ENCODE data around the gene FXYD4. TPM values are rescaled to one million over a fixed set of nuclear protein-coding genes. Genes with fewer than 3 reads are reported as not detected.
A peak's percentile ranks its signal among the peaks of the same experiment; 100 is the strongest.

Gene FXYD4
- total and polyA plus RNA-seq, 2 experiments from 2014 or later: not detected

DNA sequence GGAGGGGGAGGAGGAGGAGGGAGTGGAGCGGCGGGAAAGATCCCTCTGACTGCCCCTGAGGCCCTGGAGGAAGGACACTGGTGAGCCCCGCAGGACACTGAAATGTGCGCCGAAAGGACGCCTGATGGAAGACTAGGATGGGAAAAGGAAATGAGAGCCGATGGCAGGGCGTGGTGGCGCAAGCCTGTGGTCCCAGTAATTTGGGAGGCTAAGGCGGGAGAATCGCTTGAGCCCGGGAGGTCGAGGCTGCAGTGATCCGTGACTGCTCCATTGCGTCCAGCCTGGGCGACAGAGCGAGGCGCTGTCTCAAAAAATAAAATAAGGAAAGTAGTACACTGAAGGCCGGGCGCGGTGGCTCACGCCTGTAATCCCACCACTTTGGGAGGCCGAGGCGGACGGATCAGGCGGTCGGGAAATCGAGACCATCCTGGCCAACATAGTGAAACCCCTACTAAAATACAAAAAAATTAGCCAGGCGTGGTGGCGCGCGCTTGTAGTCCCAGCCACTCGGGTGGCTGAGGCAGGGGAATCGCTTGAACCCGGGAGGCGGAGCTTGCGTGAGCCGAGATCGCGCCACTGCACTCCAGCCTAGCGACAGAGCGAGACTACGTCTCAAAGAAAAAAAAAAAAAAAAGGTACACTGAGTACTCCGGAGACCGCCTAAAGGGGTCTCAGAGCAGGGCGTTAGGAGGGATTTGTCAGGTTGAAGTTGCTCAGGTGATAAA, 38.1 kb downstream of the FXYD4 start:
- no peaks in the 10 kb centered on the region for H3K9me3 ChIP-seq (ENCODE audit: low read depth)

DNA sequence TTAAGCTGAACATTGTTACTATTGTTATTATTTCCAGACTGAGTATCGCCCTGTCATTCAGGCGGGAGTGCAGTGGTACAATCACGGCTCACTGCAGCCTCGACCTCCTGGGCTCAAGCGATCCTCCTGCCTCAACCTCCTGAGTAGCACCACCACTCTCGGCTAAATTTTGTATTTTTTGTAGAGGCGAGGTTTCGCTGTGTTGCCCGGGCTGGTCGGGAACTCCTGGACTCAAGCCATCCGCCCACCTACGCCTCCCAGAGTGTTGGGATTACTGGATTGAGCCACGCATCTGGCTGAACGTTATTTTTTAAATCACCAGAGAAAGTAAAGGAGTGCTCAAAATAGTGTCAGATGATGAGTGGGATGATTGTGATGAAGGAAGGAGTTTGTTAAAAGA, 38.9 kb downstream of the FXYD4 start:
- in situ Hi-C loops (cut with MboI): no loop called here
- no peak for DNase-seq
- Histone ChIP-seq H3K4me2 (ENCODE audit: unreplicated experiment) (peak overlapping the region; percentile 73), H3K79me2 (ENCODE audit: insufficient read depth) (peaks cover 30% of the 10 kb centered on the region), H3K4me3 (no peak overlapping the region; the same call in 1 of the 2 replicates), H3F3A (ENCODE audit: insufficient read depth) (peaks cover 16% of the 10 kb centered on the region), H2AFZ (peak overlapping the region; percentile 80; the same call in 1 of the 2 replicates), H3K36me3 (ENCODE audit: low read depth) (no peaks in the 10 kb centered on the region), H3K27ac (no peak overlapping the region), H3K9me3 (ENCODE audit: low read depth) (no peaks in the 10 kb centered on the region), H3K9me2 (ENCODE audit: insufficient read depth) (no peaks in the 10 kb centered on the region), H3K27me3 (replicated peaks; ENCODE audit: insufficient read depth) (no peaks in the 10 kb centered on the region), H3K4me1 (ENCODE audit: insufficient read depth) (peaks cover 8% of the 10 kb centered on the region), H4K20me1 (ENCODE audit: insufficient read depth) (0 out of 2 replicates have a peak, but pooled peaks cover 3% of the 10 kb centered on the region), H3K9ac (peak overlapping the region; percentile 100)
- TF ChIP-seq EZH2phosphoT487 (IDR thresholded peaks at IDR 0.05; ENCODE audit: insufficient read depth, low read depth) (no peak), EZH2 (IDR thresholded peaks at IDR 0.05; ENCODE audit: insufficient read depth, poor library complexity, severe bottlenecking) (no peak)
- WGBS, 2 experiments (ENCODE audit: low coverage in 1 of 2, low lambda C conversion rate in 2 of 2, missing lambda C conversion rate in 2 of 2): 95 to 97% methylated on average over 14 of the region's 14 CpGs

More for the DNA sequence above, 38.1 kb downstream of the FXYD4 start:
- in situ Hi-C loops (cut with MboI): no loop called here
- Histone ChIP-seq H3K27ac (peak overlapping the region; percentile 100), H2AFZ (peak overlapping the region; percentile 80), H4K20me1 (ENCODE audit: insufficient read depth) (peaks cover 3% of the 10 kb centered on the region; the same call in 1 of the 2 replicates), H3K79me2 (ENCODE audit: insufficient read depth) (peaks cover 38% of the 10 kb centered on the region), H3K9me2 (ENCODE audit: insufficient read depth) (no peaks in the 10 kb centered on the region), H3K4me2 (ENCODE audit: unreplicated experiment) (peak overlapping the region; percentile 73), H3F3A (ENCODE audit: insufficient read depth) (peaks cover 20% of the 10 kb centered on the region), H3K4me1 (ENCODE audit: insufficient read depth) (peaks cover 16% of the 10 kb centered on the region), H3K4me3 (peak overlapping the region; percentile 95), H3K36me3 (ENCODE audit: low read depth) (no peaks in the 10 kb centered on the region), H3K27me3 (replicated peaks; ENCODE audit: insufficient read depth) (no peaks in the 10 kb centered on the region), H3K9ac (peak overlapping the region; percentile 100)
- TF ChIP-seq EZH2 (IDR thresholded peaks at IDR 0.05; ENCODE audit: insufficient read depth, poor library complexity, severe bottlenecking): no peak
- TF ChIP-seq EZH2phosphoT487 (IDR thresholded peaks at IDR 0.05; ENCODE audit: insufficient read depth, low read depth): no peak
- DNase-seq: peak; percentile 42
- 14 to 18% methylated on average over 41 to 46 of the region's 46 CpGs for WGBS, 2 experiments (ENCODE audit: low coverage in 1 of 2, low lambda C conversion rate in 2 of 2, missing lambda C conversion rate in 2 of 2)

DNA sequence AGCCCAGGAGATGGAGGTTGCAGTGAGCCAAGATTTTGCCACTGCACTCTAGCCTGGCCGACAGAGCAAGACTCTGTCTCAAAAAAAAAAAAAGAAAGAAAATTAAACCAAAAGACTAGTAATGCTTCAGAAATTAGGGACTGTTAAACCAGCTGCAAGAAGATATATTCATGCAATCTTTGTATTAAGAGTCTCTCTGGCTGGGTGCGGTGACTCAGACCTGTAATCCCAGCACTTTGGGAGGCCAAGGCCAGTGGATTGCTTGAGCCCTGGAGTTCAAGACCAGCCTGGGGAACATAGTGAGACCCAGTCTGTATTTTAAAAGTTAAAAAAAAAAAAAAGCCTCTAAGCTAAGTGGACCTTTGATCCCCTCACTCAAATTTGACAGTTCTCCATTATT, 40.1 kb downstream of the FXYD4 start:
- peaks cover 9% of the 10 kb centered on the region for H3F3A ChIP-seq (ENCODE audit: insufficient read depth)
- no peaks in the 10 kb centered on the region for H4K20me1 ChIP-seq (ENCODE audit: insufficient read depth)
- no peak for TF ChIP-seq EZH2phosphoT487 (IDR thresholded peaks at IDR 0.05; ENCODE audit: insufficient read depth, low read depth)
- no peak for TF ChIP-seq EZH2 (IDR thresholded peaks at IDR 0.05; ENCODE audit: insufficient read depth, poor library complexity, severe bottlenecking)
- no peaks in the 10 kb centered on the region for H3K9me2 ChIP-seq (ENCODE audit: insufficient read depth)
- 60 to 67% methylated on average over 2 of the region's 2 CpGs for WGBS, 2 experiments (ENCODE audit: low coverage in 1 of 2, low lambda C conversion rate in 2 of 2, missing lambda C conversion rate in 2 of 2)
- in situ Hi-C loops (cut with MboI): no loop called here
- no peak overlapping the region for H3K4me3 ChIP-seq
- no peak overlapping the region for H3K27ac ChIP-seq
- H3K27me3 ChIP-seq (replicated peaks; ENCODE audit: insufficient read depth): no peaks in the 10 kb centered on the region
- DNase-seq: peak; percentile 47
- H3K4me2 ChIP-seq (ENCODE audit: unreplicated experiment): no peak overlapping the region
- no peaks in the 10 kb centered on the region for H3K36me3 ChIP-seq (ENCODE audit: low read depth)
- H3K79me2 ChIP-seq (ENCODE audit: insufficient read depth): peaks cover 19% of the 10 kb centered on the region
- no peaks in the 10 kb centered on the region for H3K9me3 ChIP-seq (ENCODE audit: low read depth)
- no peak overlapping the region for H2AFZ ChIP-seq
- no peak overlapping the region for H3K9ac ChIP-seq
- no peaks in the 10 kb centered on the region for H3K4me1 ChIP-seq (ENCODE audit: insufficient read depth)

DNA sequence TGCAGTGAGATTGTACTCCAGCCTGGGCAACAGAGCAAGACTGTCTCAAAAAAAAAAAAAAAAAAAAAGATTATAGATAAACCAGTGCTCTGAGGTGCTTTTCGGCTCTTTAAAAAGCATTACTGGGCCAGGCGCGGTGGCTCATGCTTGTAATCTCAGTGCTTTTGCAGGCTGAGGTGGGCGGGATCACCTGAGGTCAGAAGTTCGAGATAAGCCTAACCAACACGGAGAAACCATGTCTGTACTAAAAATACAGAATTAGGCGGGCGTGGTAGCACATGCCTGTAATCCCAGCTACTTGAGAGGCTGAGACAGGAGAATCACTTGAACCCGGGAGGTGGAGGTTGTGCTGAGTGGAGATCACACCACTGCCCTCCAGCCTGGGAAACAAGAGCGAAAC, 44.1 kb downstream of the FXYD4 start:
- TF ChIP-seq EZH2 (IDR thresholded peaks at IDR 0.05; ENCODE audit: insufficient read depth, poor library complexity, severe bottlenecking): no peak
- no peak for TF ChIP-seq EZH2phosphoT487 (IDR thresholded peaks at IDR 0.05; ENCODE audit: insufficient read depth, low read depth)
- no peak overlapping the region for H3K27ac ChIP-seq
- in situ Hi-C loops (cut with MboI): no loop called here
- WGBS, 2 experiments (ENCODE audit: low coverage in 1 of 2, low lambda C conversion rate in 2 of 2, missing lambda C conversion rate in 2 of 2): 92 to 96% methylated on average over 8 to 10 of the region's 10 CpGs
- H3K9me2 ChIP-seq (ENCODE audit: insufficient read depth): no peaks in the 10 kb centered on the region
- no peak overlapping the region for H3K9ac ChIP-seq
- no peak overlapping the region for H2AFZ ChIP-seq
- no peak overlapping the region for H3K4me3 ChIP-seq
- H3F3A ChIP-seq (ENCODE audit: insufficient read depth): peaks cover 10% of the 10 kb centered on the region
- no peaks in the 10 kb centered on the region for H3K4me1 ChIP-seq (ENCODE audit: insufficient read depth)
- H3K79me2 ChIP-seq (ENCODE audit: insufficient read depth): no peaks in the 10 kb centered on the region
- no peaks in the 10 kb centered on the region for H4K20me1 ChIP-seq (ENCODE audit: insufficient read depth)
- no peak overlapping the region for H3K4me2 ChIP-seq (ENCODE audit: unreplicated experiment)
- no peak for DNase-seq
- H3K9me3 ChIP-seq (ENCODE audit: low read depth): no peaks in the 10 kb centered on the region
- H3K36me3 ChIP-seq (ENCODE audit: low read depth): no peaks in the 10 kb centered on the region
- no peaks in the 10 kb centered on the region for H3K27me3 ChIP-seq (replicated peaks; ENCODE audit: insufficient read depth)

Data from GM23248 (cell line).